Spleen (tissue), 7 donors: ENCODE measurements around the gene THRAP3.

Experiments
- POLR2AphosphoS5 ChIP-seq, 3 donors: sonication (generic); formaldehyde crosslinking; IDR thresholded peaks; one replicate each; pipeline ENCODE4 v1.5.1; 2017; ENCODE audit warnings: antibody characterized with exemption in 3 of 3
- TF ChIP-seq, protein P1 (sequence below), 11 experiments: fragments of 200-600 bp in 7 of 11; fragments of 450-650 bp in 4 of 11; sonication (generic) in 4 of 11; IDR thresholded peaks in 8 of 11; conservative IDR thresholded peaks in 3 of 11; 1 replicate in 7 of 11; 2 replicates in 4 of 11; pipeline versions ENCODE4 v1.4.0 to v1.8.0; 2016 to 2021; ENCODE audit warnings: antibody characterized with exemption in 11 of 11, inconsistent platforms in 4 of 11, mild to moderate bottlenecking in 1 of 11
- donor health status: DM: no; HTN: no; CAD: no; lungs with moderate emphysema.
- donor health status: DM: no; HTN: no; CAD: no.
- donor health status: DM: no; HTN: no; CAD: no.

DNA sequence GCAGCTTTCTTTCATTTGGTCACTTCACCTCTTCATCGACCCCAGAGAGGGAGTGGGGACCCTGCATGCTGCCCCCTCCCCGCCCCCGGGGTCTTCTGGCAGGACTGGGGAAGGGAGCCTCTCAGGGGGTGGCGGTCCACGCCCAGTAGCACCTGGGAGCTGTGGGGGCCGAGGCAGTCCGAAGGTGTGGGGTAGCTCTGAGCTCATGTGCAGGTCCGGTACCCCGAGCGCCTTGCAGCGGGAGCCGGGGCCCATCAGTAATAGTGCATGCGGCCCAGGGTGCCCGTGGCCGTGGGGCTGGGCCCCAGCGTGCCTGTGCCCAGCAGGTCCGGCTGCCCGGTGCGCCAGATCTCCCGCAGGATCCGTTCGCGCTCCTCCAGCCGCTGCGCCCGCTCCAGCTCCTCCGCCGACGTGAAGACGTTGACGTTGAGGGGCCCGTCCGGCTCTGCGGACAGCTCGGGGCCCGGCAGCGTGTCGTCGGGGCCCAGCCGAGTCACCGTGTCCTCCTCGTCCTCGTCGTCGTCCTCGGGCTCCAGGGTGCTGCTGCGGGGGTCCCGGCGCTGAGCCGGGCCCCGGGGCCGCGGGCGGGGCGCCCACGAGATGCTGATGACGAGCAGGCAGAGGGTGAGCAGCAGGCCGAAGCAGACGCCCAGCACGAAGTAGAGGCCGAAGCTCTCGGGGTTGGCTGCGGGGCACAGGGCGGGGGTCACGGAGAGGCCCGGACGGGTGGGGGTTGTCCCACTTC, 98.0 kb downstream of the THRAP3 start:
- TF ChIP-seq, protein P1, sequence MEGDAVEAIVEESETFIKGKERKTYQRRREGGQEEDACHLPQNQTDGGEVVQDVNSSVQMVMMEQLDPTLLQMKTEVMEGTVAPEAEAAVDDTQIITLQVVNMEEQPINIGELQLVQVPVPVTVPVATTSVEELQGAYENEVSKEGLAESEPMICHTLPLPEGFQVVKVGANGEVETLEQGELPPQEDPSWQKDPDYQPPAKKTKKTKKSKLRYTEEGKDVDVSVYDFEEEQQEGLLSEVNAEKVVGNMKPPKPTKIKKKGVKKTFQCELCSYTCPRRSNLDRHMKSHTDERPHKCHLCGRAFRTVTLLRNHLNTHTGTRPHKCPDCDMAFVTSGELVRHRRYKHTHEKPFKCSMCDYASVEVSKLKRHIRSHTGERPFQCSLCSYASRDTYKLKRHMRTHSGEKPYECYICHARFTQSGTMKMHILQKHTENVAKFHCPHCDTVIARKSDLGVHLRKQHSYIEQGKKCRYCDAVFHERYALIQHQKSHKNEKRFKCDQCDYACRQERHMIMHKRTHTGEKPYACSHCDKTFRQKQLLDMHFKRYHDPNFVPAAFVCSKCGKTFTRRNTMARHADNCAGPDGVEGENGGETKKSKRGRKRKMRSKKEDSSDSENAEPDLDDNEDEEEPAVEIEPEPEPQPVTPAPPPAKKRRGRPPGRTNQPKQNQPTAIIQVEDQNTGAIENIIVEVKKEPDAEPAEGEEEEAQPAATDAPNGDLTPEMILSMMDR (IDR thresholded peaks at IDR 0.05 in 8 of 11, conservative IDR thresholded peaks at IDR 0.05 in 3 of 11) = no peak
- peak in 1 of 3 donors; percentile 5 for TF ChIP-seq POLR2AphosphoS5 (IDR thresholded peaks at IDR 0.05)
